ENCODE results near the gene SNAI3. TPM values are rescaled to one million over a fixed set of nuclear protein-coding genes. Genes with fewer than 3 reads are reported as not detected.

Gene SNAI3
- total RNA-seq, 4 donors from 2014 or later, result 1.2 to 2.2 (median 1.6) TPM

- no peaks in the 10 kb centered on the region for H3K9me3 ChIP-seq
- no peak overlapping the region for H3K27ac ChIP-seq
- no peaks in the 10 kb centered on the region for H3K4me1 ChIP-seq
- DNase-seq (no peak), ATAC-seq (no peak)
- in situ Hi-C loops (cut with MboI; ENCODE audit: low sequenced_read_pairs in 4 of 4), result loop anchor here in 2 of 4 donors (25.0 kb wide), 1 partner anchor 486 kb away; the partner anchor contains the start of genes SLC22A31 (in 2 of the 2) and ZNF778 (in 2 of the 2)
- intact Hi-C loops (cut with DNase I; ENCODE audit: low total_unique reads), result no loop called here
- no peak for TF ChIP-seq POLR2A (IDR thresholded peaks at IDR 0.05)
- no peak for TF ChIP-seq CTCF (IDR thresholded peaks at IDR 0.05 in 4 of 5, conservative IDR thresholded peaks at IDR 0.05 in 1 of 5)
- H3K4me3 ChIP-seq, result no peak overlapping the region
- H3K36me3 ChIP-seq, result no peaks in the 10 kb centered on the region
- H3K27me3 ChIP-seq, result no peaks in the 10 kb centered on the region
Observed at GRCh38 chr16:88725609-88726407, 39.5 kb upstream of the SNAI3 start.

- intact Hi-C loops (cut with DNase I; ENCODE audit: low total_unique reads), result no loop called here
- no peaks in the 10 kb centered on the region for H3K9me3 ChIP-seq
- no peaks in the 10 kb centered on the region for H3K36me3 ChIP-seq
- no peak overlapping the region for H3K27ac ChIP-seq
- ATAC-seq (no peak), DNase-seq (no peak)
- no peaks in the 10 kb centered on the region for H3K4me1 ChIP-seq
- no peak overlapping the region for H3K4me3 ChIP-seq
- no peak for TF ChIP-seq POLR2A (IDR thresholded peaks at IDR 0.05)
- TF ChIP-seq CTCF (IDR thresholded peaks at IDR 0.05 in 4 of 5, conservative IDR thresholded peaks at IDR 0.05 in 1 of 5), result no peak
- no peaks in the 10 kb centered on the region for H3K27me3 ChIP-seq
- in situ Hi-C loops (cut with MboI; ENCODE audit: low sequenced_read_pairs in 4 of 4), result loop anchor here in 2 of 4 donors (25.0 kb wide), 1 partner anchor 487 kb away; the partner anchor contains the start of genes SLC22A31 (in 2 of the 2) and ZNF778 (in 2 of the 2)
Observed at GRCh38 chr16:88724855-88725555, 38.7 kb upstream of the SNAI3 start.

- Histone ChIP-seq H3K27ac (no peak overlapping the region), H3K4me3 (no peak overlapping the region), H3K4me1 (no peaks in the 10 kb centered on the region), H3K9me3 (no peaks in the 10 kb centered on the region), H3K27me3 (no peaks in the 10 kb centered on the region), H3K36me3 (no peaks in the 10 kb centered on the region)
- intact Hi-C loops (cut with DNase I; ENCODE audit: low total_unique reads) (no loop called here), in situ Hi-C loops (cut with MboI; ENCODE audit: low sequenced_read_pairs in 4 of 4) (no loop called here)
- no peak for TF ChIP-seq POLR2A (IDR thresholded peaks at IDR 0.05)
- TF ChIP-seq CTCF (IDR thresholded peaks at IDR 0.05 in 4 of 5, conservative IDR thresholded peaks at IDR 0.05 in 1 of 5), result no peak
- ATAC-seq, result no peak
- no peak for DNase-seq
Observed at GRCh38 chr16:88723911-88724310, 37.6 kb upstream of the SNAI3 start.

- intact Hi-C loops (cut with DNase I; ENCODE audit: low total_unique reads) (no loop called here), in situ Hi-C loops (cut with MboI; ENCODE audit: low sequenced_read_pairs in 4 of 4) (no loop called here)
- ATAC-seq (no peak), DNase-seq (no peak)
- TF ChIP-seq POLR2A (IDR thresholded peaks at IDR 0.05) (no peak), CTCF (IDR thresholded peaks at IDR 0.05 in 4 of 5, conservative IDR thresholded peaks at IDR 0.05 in 1 of 5) (no peak)
- Histone ChIP-seq H3K36me3 (no peaks in the 10 kb centered on the region), H3K27ac (no peak overlapping the region), H3K9me3 (no peaks in the 10 kb centered on the region), H3K27me3 (no peaks in the 10 kb centered on the region), H3K4me1 (no peaks in the 10 kb centered on the region), H3K4me3 (no peak overlapping the region)
Observed at GRCh38 chr16:88723507-88723887, 37.2 kb upstream of the SNAI3 start.

Data from gastrocnemius medialis (tissue), 4 donors.